ENCODE measurements around the gene SPN. TPM values are rescaled to one million over a fixed set of nuclear protein-coding genes. Genes with fewer than 3 reads are reported as not detected.
A peak's percentile ranks its signal among the peaks of the same experiment; 100 is the strongest.
"Not testable (repeated sequence)": the region's sequence is repeated elsewhere in the genome, so short reads cannot be mapped to it uniquely, and the experiment has no call there.

The SPN gene
- total RNA-seq, 1 donor from 2014 or later = 196 TPM

DNA sequence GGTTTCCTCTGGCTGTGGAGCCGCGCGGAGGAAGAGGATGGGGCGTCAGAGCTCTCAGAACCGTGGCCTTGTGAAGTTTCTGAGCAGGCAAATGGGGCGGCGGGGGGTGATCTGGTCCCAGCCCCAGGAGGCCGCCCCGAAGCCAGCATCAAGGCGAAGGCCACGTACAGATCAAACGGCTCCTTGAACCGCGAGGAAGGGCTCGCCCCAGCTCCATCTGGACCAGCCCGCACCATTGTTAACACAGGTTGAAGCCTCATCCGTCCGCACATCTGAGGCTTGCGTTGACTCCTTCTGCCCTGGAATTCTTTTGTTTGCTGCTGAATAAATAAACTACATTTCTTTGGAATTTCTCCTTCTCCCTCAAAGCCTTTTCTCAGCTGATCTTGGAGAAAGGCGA lies 31.4 kb upstream of the SPN start:
- H3K4me1 Mint-ChIP-seq (ENCODE audit: low read depth) = peaks cover 10% of the 10 kb centered on the region
- H3K9me3 Mint-ChIP-seq; DNase-seq (ENCODE audit: low spot score); H3K36me3 Mint-ChIP-seq (ENCODE audit: low read depth); H3K27ac Mint-ChIP-seq; intact Hi-C loops (cut with micrococcal nuclease); H3K4me3 Mint-ChIP-seq; H3K27me3 Mint-ChIP-seq (ENCODE audit: insufficient read depth): not testable (repeated sequence)

DNA sequence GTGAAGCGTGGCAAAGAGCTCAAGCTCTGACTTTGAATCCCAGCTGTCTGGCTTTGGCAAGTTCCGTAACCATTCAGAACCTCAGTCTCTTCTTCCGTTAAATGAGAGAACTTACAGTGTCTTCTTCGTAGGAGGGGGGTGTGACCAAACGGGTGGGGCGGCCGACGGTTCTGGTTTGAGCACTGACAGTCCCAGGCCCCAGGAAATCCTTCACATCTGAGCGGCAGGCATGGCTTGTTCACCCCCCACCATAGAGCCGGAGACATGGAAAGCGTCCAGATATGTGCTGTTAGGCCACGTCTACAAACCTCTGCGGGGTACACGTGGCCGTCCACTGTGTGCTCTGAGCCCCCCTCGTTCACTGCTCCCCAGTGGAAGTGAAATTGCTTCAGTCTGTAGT lies 27.1 kb upstream of the SPN start:
- H3K9me3 Mint-ChIP-seq; H3K27ac Mint-ChIP-seq; intact Hi-C loops (cut with micrococcal nuclease); DNase-seq (ENCODE audit: low spot score); H3K27me3 Mint-ChIP-seq (ENCODE audit: insufficient read depth); H3K4me3 Mint-ChIP-seq; H3K36me3 Mint-ChIP-seq (ENCODE audit: low read depth); H3K4me1 Mint-ChIP-seq (ENCODE audit: low read depth): not testable (repeated sequence)

DNA sequence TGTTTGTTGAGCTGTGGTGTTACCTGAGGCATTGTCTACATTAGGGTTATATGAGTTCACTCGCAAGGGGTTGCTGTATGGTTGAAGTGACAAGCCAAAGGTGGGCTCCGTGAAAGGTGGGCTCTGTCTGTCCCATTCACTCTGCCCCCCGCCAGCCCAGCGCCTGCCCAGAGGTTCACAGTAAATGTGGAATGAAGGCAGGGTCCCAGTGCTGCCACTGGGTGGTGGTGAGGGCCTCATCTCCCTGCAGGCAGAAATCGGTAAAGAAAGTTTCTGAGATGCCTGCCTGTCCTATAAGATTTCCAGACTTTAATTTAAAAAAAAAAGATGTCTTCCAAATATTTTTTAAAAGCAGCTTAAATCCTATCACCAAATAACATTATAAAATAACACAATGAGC lies 26.7 kb upstream of the SPN start:
- intact Hi-C loops (cut with micrococcal nuclease); H3K27ac Mint-ChIP-seq; H3K36me3 Mint-ChIP-seq (ENCODE audit: low read depth); H3K27me3 Mint-ChIP-seq (ENCODE audit: insufficient read depth); DNase-seq (ENCODE audit: low spot score); H3K4me3 Mint-ChIP-seq; H3K9me3 Mint-ChIP-seq: not testable (repeated sequence)
- H3K4me1 Mint-ChIP-seq (ENCODE audit: low read depth) = peaks cover 12% of the 10 kb centered on the region

DNA sequence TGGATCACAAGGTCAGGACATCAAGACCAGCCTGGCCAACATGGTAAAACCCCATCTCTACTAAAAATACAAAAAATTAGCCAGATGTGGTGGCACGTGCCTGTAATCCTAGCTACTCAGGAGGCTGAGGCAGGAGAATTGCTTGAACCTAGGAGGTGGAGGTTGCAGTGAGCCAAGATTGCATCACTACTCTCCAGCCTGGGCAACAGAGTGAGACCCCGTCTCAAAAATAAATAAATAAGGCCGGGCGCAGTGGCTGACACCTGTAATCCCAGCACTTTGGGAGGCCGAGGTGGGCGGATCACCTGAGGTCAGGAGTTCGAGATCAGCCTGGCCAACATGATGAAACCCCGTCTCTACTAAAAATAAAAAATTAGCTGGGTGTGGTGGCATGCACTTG lies 24.3 kb upstream of the SPN start:
- H3K27ac Mint-ChIP-seq; H3K36me3 Mint-ChIP-seq (ENCODE audit: low read depth); H3K27me3 Mint-ChIP-seq (ENCODE audit: insufficient read depth); DNase-seq (ENCODE audit: low spot score); intact Hi-C loops (cut with micrococcal nuclease); H3K9me3 Mint-ChIP-seq; H3K4me3 Mint-ChIP-seq: not testable (repeated sequence)
- H3K4me1 Mint-ChIP-seq (ENCODE audit: low read depth) = peaks cover 22% of the 10 kb centered on the region

DNA sequence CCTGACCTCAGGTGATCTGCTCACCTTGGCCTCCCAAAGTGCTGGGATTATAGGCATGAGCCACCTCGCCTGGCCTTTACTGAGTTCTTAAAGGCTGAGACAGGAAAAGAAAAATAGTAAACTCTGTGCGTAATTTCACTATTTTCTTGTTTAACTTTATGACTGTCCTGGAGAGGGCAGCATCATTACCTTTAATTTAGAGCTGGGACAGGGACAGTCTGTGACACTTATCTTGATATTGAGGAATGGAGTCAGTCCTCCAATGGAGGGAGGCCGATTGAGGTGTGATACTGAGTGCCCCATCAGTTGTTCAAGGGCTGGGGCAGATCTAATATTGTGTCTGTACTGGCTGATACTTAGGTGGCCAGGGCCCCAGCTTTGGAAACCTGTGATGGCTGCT lies 21.5 kb upstream of the SPN start:
- no peak for DNase-seq (ENCODE audit: low spot score)
- intact Hi-C loops (cut with micrococcal nuclease) = loop anchor here (2.0 kb wide), 1 partner anchor 59 kb away; no protein-coding TSS in a partner anchor
- Mint-ChIP-seq H3K36me3 (ENCODE audit: low read depth) (peaks cover 1% of the 10 kb centered on the region), H3K27me3 (ENCODE audit: insufficient read depth) (no peaks in the 10 kb centered on the region), H3K4me1 (ENCODE audit: low read depth) (peaks cover 42% of the 10 kb centered on the region), H3K9me3 (peaks cover 5% of the 10 kb centered on the region), H3K27ac (peak overlapping the region; percentile 26), H3K4me3 (no peak overlapping the region)

DNA sequence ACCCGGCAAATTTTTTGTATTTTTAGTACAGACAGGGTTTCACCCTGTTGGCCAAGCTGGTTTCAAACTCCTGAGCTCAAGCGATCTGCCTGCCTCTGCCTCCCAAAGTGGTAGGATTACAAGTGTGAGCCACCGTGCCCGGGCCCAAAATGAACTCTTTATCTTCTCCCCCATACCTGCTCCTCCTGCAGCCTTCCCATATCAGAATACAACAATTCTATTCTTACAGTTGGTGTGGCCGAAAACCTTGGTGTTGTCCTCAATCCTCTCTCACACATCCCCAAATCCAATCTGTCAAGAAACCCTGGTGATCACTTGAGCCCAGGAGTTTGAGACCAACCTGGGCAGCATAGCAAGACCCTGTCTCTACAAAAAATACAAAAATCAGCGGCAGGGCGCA lies 19.5 kb upstream of the SPN start:
- intact Hi-C loops (cut with micrococcal nuclease) = no loop called here
- no peak for DNase-seq (ENCODE audit: low spot score)
- no peak overlapping the region for H3K4me3 Mint-ChIP-seq
- H3K4me1 Mint-ChIP-seq (ENCODE audit: low read depth) = peaks cover 42% of the 10 kb centered on the region
- H3K27ac Mint-ChIP-seq = no peak overlapping the region
- H3K36me3 Mint-ChIP-seq (ENCODE audit: low read depth) = peaks cover 1% of the 10 kb centered on the region
- H3K9me3 Mint-ChIP-seq = peaks cover 5% of the 10 kb centered on the region
- no peaks in the 10 kb centered on the region for H3K27me3 Mint-ChIP-seq (ENCODE audit: insufficient read depth)

DNA sequence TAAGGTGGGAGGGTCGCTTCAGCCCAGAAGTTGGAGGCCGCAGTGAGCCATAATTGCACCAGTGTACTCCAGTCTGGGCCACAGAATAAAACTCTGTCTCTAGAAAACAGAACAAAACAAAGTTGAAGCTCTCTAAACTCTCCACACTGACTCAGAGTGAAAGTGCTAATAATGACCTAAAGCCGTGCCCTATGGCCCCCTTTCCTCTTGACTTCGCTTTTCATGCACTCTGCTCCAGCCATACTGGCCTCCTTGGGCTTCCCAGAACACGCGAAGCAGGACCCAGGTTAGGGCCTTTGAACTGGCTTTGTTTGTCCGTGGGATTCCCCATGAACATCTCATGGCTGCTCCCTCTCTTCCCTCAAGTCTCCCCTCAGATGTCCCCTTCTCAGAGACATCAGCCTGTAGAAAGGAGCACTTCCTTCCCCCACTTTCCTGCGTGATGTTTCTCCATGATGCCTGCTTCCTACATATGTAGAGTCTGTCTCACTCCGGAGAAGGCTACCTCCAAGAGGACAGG lies 18.6 kb upstream of the SPN start:
- H3K27me3 Mint-ChIP-seq (ENCODE audit: insufficient read depth) = no peaks in the 10 kb centered on the region

DNA sequence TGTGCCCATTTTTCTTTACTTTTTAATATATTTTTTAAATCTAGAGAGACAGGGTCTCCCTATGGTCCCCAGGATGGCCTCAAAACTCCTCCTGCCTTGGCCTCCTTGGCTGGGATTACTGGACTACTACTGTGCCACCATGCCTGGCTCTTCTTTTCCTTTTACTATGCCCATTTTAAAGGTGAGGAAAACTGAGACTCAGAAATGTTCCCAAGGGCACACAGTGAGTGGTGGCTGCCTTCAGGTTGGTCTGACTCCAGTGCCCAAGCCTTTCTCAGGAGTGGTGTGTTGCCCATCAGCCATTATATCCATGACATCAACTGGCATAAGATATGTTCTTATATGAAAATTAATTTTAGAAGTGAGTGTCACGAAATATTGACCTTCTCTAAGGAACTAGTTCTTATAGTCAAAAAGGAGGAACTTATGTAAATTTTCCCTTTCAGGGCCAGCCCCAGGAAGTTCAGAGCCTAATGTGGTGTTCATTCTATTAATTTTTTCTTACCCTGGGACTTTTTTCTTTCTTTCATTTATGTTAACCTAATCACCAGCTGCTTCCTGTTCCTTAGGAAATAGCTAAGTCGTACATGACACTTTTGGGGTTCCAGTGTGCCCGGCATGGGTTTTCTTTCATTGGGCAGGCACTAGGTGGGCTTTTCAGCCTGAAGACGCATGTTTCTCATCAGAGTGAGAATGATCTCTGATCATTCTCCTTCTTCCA lies 17.9 kb upstream of the SPN start:
- no peak overlapping the region for H3K27ac Mint-ChIP-seq
- H3K4me3 Mint-ChIP-seq = no peak overlapping the region
- H3K36me3 Mint-ChIP-seq (ENCODE audit: low read depth) = peaks cover 1% of the 10 kb centered on the region
- H3K9me3 Mint-ChIP-seq = peaks cover 5% of the 10 kb centered on the region
- no peaks in the 10 kb centered on the region for H3K27me3 Mint-ChIP-seq (ENCODE audit: insufficient read depth)
- intact Hi-C loops (cut with micrococcal nuclease) = no loop called here
- H3K4me1 Mint-ChIP-seq (ENCODE audit: low read depth) = peaks cover 49% of the 10 kb centered on the region
- DNase-seq (ENCODE audit: low spot score) = no peak

More for the DNA sequence above, 18.6 kb upstream of the SPN start:
- Mint-ChIP-seq H3K4me1 (ENCODE audit: low read depth) (peaks cover 42% of the 10 kb centered on the region), H3K4me3 (no peak overlapping the region), H3K36me3 (ENCODE audit: low read depth) (peaks cover 1% of the 10 kb centered on the region), H3K9me3 (peaks cover 5% of the 10 kb centered on the region), H3K27ac (no peak overlapping the region)
- intact Hi-C loops (cut with micrococcal nuclease) = no loop called here
- no peak for DNase-seq (ENCODE audit: low spot score)

DNA sequence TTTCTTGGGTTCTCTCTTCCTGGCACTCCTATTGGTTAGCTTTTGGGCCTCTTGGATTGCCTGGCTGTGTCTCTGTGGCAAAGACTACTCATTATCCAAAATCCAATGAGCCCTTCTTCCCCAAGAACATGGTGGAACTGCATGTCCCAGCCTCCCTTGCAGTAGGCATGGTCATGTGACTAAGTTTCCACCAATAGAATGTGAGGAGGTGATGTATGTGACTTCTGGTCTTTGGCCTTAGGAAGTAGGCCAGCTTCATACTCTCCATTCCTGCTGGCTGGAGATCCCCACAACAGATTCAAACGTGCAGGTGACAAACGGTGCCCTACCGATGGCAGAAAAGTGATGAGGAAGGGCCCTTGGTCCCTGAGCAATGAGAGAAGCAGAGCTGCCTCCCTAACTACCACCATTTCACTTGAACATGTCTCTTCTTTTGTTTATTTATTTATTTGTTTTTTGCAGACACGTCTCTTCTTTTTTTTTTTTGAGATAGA lies 17.3 kb upstream of the SPN start:
- Mint-ChIP-seq H3K36me3 (ENCODE audit: low read depth) (peaks cover 1% of the 10 kb centered on the region), H3K27me3 (ENCODE audit: insufficient read depth) (no peaks in the 10 kb centered on the region), H3K9me3 (peaks cover 5% of the 10 kb centered on the region), H3K4me1 (ENCODE audit: low read depth) (peaks cover 43% of the 10 kb centered on the region), H3K27ac (no peak overlapping the region), H3K4me3 (no peak overlapping the region)
- DNase-seq (ENCODE audit: low spot score) = no peak
- intact Hi-C loops (cut with micrococcal nuclease) = no loop called here

DNA sequence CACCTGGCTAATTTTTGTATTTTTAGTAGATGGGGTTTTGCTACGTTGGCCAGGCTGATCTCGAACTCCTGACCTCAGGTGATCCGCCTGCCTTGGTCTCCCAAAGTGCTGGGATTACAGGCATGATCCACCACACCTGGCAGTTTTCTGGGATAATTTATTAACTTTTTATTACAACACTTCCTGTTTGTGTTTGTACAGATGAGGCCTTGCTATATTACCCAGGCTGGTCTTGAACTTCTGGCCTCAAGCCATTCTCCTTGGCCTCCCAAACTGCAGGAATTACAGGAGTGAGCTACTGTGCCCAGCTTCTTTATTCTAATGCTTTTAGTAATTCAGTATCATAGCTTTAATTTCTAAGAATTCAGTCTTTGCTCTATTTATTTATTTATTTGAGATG lies 16.1 kb upstream of the SPN start:
- Mint-ChIP-seq H3K27ac (no peak overlapping the region), H3K36me3 (ENCODE audit: low read depth) (peaks cover 1% of the 10 kb centered on the region), H3K9me3 (peaks cover 5% of the 10 kb centered on the region), H3K4me1 (ENCODE audit: low read depth) (peaks cover 32% of the 10 kb centered on the region), H3K27me3 (ENCODE audit: insufficient read depth) (no peaks in the 10 kb centered on the region), H3K4me3 (no peak overlapping the region)
- intact Hi-C loops (cut with micrococcal nuclease) = no loop called here
- DNase-seq (ENCODE audit: low spot score) = no peak

DNA sequence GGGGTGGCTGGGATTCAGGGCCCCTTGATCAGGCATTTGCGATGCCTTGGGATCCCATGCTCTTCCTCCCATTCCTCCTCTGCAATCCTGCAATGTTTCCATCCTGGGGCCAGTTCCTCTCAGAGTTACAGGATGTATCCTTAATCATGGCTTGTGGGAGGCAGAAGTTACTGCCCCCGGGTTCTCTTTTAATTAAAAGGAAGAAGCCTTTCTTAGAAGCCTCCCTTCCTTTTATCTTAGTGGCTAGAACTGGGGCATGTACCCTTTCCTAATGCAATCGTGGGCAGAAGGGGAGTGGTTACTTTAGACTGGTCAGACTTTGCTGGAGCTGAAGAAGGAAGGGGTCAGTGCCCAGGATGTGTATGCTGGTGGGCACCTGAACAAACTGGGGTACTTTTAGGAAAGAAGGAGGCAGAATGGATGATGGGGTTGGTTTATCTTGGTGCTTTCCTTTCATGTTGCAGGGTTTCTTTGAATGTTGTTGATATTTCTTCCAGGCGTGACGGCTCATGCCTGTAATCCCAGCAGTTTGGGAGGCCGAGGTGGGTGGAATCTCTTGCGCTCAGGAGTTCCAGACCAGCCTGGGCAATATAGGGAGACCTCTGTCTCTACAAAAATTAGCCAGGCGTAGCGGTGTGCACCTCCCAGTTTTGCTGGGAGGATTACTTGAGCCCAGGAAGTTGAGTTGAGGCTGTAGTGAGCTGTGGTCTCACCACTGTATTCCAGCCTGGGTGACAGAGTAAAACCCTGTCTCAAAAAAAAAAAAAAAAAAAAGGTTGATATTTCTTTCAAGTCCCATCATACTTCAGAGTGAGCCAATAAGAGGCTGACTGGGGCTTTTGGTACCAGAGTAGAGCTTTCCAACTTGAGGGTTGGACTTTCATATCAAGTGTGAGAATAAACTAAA lies 13.2 kb upstream of the SPN start:
- Mint-ChIP-seq H3K27me3 (ENCODE audit: insufficient read depth) (peaks cover 3% of the 10 kb centered on the region), H3K9me3 (peaks cover 5% of the 10 kb centered on the region), H3K4me3 (no peak overlapping the region), H3K27ac (no peak overlapping the region), H3K36me3 (ENCODE audit: low read depth) (peaks cover 1% of the 10 kb centered on the region), H3K4me1 (ENCODE audit: low read depth) (peaks cover 22% of the 10 kb centered on the region)
- intact Hi-C loops (cut with micrococcal nuclease) = no loop called here
- no peak for DNase-seq (ENCODE audit: low spot score)

DNA sequence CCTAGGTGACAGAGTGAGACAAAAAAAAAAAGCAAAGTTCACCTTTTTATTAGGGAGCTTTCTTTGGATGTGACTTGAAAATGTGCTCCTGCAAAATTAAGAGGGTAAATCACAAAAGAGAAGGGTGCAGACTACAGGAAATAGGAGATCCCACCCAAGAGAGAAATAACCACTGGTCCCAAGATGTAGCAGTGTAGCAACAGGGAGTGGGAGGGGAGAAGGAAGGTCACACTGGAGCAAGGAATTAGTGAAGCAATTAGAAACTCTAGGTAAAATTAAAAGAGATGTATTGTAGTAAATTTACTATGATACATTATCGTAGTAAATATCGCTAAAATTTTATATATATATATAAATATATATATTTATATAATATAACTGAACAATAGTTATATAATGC lies 12.3 kb upstream of the SPN start:
- Mint-ChIP-seq H3K4me3 (no peak overlapping the region), H3K36me3 (ENCODE audit: low read depth) (no peaks in the 10 kb centered on the region), H3K27ac (no peak overlapping the region), H3K27me3 (ENCODE audit: insufficient read depth) (peaks cover 3% of the 10 kb centered on the region), H3K4me1 (ENCODE audit: low read depth) (peaks cover 12% of the 10 kb centered on the region), H3K9me3 (peaks cover 1% of the 10 kb centered on the region)
- DNase-seq (ENCODE audit: low spot score) = no peak
- intact Hi-C loops (cut with micrococcal nuclease) = no loop called here

DNA sequence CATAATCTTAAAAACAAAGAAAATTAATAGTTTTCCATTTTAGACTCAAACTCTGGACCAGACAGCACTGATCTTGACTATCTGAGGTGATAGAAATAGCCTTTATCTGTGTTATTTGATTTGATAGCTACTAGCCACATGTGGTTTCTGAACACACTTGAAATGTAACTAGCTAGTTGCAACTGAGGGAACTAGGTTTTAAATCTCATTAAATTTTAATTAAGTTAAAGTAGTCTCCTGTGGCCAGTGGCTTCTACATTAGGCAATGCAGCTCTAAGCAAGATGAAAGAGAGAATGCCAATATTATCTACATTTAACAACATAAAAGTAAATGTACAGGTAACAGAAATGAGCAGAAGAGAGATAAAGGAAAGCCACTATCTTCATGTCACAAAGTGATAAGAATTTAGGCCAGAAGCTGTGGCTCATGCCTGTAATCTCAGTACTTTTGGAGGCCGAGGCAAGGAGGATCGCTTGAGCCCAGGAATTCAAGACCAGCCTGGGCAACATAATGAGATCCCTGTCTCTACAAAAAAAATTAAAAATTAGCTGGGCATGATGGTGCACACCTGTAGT lies 11.2 kb upstream of the SPN start:
- no peak overlapping the region for H3K4me3 Mint-ChIP-seq
- H3K4me1 Mint-ChIP-seq (ENCODE audit: low read depth) = peaks cover 8% of the 10 kb centered on the region
- H3K27ac Mint-ChIP-seq = no peak overlapping the region
- no peaks in the 10 kb centered on the region for H3K36me3 Mint-ChIP-seq (ENCODE audit: low read depth)
- peaks cover 3% of the 10 kb centered on the region for H3K27me3 Mint-ChIP-seq (ENCODE audit: insufficient read depth)
- intact Hi-C loops (cut with micrococcal nuclease) = no loop called here
- DNase-seq (ENCODE audit: low spot score) = no peak
- H3K9me3 Mint-ChIP-seq = no peaks in the 10 kb centered on the region
